HEK293 (cell line): Measurements from ENCODE around the gene AKAP8L.

ENCODE experiments used
- BCL11A ChIP-seq: fragments of 450-650 bp; formaldehyde crosslinking; IDR thresholded peaks from 2 replicates; pipeline ENCODE4 v1.5.1; 2016; ENCODE audit warnings: low read depth, missing biosample characterization, missing genetic modification characterization
- GLIS2 ChIP-seq: fragments of 450-650 bp; formaldehyde crosslinking; IDR thresholded peaks from 2 replicates; pipeline ENCODE4 v1.5.1; 2016; ENCODE audit warnings: missing biosample characterization, missing genetic modification characterization
- HOXA7 ChIP-seq: sonication (generic); formaldehyde crosslinking; IDR thresholded peaks from 2 replicates; pipeline ENCODE4 v1.8.1; 2022; ENCODE audit warnings: missing genetic modification reagents, borderline replicate concordance
- KLF9 ChIP-seq: fragments of 450-650 bp; formaldehyde crosslinking; IDR thresholded peaks from 2 replicates; pipeline ENCODE4 v1.5.1; 2016; ENCODE audit warnings: missing biosample characterization, missing genetic modification characterization, low read depth
- SP2 ChIP-seq: fragments of 450-650 bp; formaldehyde crosslinking; IDR thresholded peaks from 2 replicates; pipeline ENCODE4 v1.5.1; 2016; ENCODE audit warnings: missing biosample characterization, missing genetic modification characterization
- ZBTB1 ChIP-seq: fragments of 450-650 bp; formaldehyde crosslinking; IDR thresholded peaks from 2 replicates; pipeline ENCODE4 v1.5.1; 2016; ENCODE audit warnings: missing biosample characterization, missing genetic modification characterization
- ZNF202 ChIP-seq: fragments of 450-650 bp; formaldehyde crosslinking; IDR thresholded peaks from 2 replicates; pipeline ENCODE4 v1.5.1; 2016; ENCODE audit warnings: missing biosample characterization, missing genetic modification characterization, borderline replicate concordance
- ZNF23 ChIP-seq: fragments of 450-650 bp; formaldehyde crosslinking; IDR thresholded peaks from 2 replicates; pipeline ENCODE4 v1.5.1; 2016; ENCODE audit warnings: missing biosample characterization, missing genetic modification characterization, borderline replicate concordance
- ZNF324 ChIP-seq: fragments of 450-650 bp; formaldehyde crosslinking; IDR thresholded peaks from 2 replicates; pipeline ENCODE4 v1.5.1; 2016; ENCODE audit warnings: missing biosample characterization, missing genetic modification characterization
- ZNF426 ChIP-seq: fragments of 450-650 bp; formaldehyde crosslinking; IDR thresholded peaks from 2 replicates; pipeline ENCODE4 v1.5.1; 2017; ENCODE audit warnings: missing biosample characterization, missing genetic modification characterization, mild to moderate bottlenecking, inconsistent platforms, moderate library complexity
- TF ChIP-seq, protein P1 (sequence below): fragments of 450-650 bp; formaldehyde crosslinking; IDR thresholded peaks from 2 replicates; pipeline ENCODE4 v1.5.1; 2016; ENCODE audit warnings: missing biosample characterization, missing genetic modification characterization
- TF ChIP-seq, protein P2 (sequence below): fragments of 450-650 bp; formaldehyde crosslinking; IDR thresholded peaks from 2 replicates; pipeline ENCODE4 v1.5.1; 2017; ENCODE audit warnings: missing biosample characterization, missing genetic modification characterization
- TF ChIP-seq, protein P3 (sequence below): fragments of 450-650 bp; formaldehyde crosslinking; IDR thresholded peaks from 2 replicates; pipeline ENCODE4 v1.5.1; 2016; ENCODE audit warnings: missing biosample characterization, missing genetic modification characterization, low read depth

DNA sequence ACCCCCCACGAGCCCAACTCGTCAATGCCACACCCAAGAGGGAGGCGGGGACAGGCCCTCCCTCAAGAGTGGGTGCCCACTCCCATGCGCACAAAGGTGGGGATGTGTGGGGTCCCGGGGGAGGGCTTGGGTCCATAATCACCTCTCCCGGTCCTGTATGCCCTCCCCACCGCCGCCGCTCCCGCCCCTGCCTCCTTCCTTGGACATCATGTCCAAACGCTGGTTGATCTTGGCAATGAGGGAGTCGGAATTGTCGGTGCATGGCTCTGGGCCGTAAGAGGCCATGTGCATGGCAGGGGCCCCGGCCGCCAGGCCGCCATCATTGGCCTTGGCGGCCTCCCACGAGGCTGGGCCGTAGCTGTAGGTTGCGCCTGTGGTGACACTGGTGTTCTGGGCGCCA is 45.1 kb downstream of the AKAP8L start:
- TF ChIP-seq ZNF202 (tag by site-specific recombination): no peak
- TF ChIP-seq, protein P1, sequence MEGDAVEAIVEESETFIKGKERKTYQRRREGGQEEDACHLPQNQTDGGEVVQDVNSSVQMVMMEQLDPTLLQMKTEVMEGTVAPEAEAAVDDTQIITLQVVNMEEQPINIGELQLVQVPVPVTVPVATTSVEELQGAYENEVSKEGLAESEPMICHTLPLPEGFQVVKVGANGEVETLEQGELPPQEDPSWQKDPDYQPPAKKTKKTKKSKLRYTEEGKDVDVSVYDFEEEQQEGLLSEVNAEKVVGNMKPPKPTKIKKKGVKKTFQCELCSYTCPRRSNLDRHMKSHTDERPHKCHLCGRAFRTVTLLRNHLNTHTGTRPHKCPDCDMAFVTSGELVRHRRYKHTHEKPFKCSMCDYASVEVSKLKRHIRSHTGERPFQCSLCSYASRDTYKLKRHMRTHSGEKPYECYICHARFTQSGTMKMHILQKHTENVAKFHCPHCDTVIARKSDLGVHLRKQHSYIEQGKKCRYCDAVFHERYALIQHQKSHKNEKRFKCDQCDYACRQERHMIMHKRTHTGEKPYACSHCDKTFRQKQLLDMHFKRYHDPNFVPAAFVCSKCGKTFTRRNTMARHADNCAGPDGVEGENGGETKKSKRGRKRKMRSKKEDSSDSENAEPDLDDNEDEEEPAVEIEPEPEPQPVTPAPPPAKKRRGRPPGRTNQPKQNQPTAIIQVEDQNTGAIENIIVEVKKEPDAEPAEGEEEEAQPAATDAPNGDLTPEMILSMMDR: no peak
- TF ChIP-seq SP2 (tag by site-specific recombination): no peak
- no peak for TF ChIP-seq GLIS2
- TF ChIP-seq, protein P2, sequence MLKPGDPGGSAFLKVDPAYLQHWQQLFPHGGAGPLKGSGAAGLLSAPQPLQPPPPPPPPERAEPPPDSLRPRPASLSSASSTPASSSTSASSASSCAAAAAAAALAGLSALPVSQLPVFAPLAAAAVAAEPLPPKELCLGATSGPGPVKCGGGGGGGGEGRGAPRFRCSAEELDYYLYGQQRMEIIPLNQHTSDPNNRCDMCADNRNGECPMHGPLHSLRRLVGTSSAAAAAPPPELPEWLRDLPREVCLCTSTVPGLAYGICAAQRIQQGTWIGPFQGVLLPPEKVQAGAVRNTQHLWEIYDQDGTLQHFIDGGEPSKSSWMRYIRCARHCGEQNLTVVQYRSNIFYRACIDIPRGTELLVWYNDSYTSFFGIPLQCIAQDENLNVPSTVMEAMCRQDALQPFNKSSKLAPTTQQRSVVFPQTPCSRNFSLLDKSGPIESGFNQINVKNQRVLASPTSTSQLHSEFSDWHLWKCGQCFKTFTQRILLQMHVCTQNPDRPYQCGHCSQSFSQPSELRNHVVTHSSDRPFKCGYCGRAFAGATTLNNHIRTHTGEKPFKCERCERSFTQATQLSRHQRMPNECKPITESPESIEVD (tag by site-specific recombination): no peak
- no peak for TF ChIP-seq BCL11A (tag by site-specific recombination)
- TF ChIP-seq HOXA7 (CRISPR knock-in tag): no peak
- no peak for TF ChIP-seq ZNF426 (tag by site-specific recombination)
- TF ChIP-seq, protein P3, sequence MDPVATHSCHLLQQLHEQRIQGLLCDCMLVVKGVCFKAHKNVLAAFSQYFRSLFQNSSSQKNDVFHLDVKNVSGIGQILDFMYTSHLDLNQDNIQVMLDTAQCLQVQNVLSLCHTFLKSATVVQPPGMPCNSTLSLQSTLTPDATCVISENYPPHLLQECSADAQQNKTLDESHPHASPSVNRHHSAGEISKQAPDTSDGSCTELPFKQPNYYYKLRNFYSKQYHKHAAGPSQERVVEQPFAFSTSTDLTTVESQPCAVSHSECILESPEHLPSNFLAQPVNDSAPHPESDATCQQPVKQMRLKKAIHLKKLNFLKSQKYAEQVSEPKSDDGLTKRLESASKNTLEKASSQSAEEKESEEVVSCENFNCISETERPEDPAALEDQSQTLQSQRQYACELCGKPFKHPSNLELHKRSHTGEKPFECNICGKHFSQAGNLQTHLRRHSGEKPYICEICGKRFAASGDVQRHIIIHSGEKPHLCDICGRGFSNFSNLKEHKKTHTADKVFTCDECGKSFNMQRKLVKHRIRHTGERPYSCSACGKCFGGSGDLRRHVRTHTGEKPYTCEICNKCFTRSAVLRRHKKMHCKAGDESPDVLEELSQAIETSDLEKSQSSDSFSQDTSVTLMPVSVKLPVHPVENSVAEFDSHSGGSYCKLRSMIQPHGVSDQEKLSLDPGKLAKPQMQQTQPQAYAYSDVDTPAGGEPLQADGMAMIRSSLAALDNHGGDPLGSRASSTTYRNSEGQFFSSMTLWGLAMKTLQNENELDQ (tag by site-specific recombination): no peak
- TF ChIP-seq ZBTB1: no peak
- no peak for TF ChIP-seq KLF9 (tag by site-specific recombination)
- TF ChIP-seq ZNF23 (tag by site-specific recombination): no peak
- TF ChIP-seq ZNF324 (tag by site-specific recombination): no peak
